ENCODE data around the gene TCEAL2.
"Not testable (repeated sequence)": the region's sequence is repeated elsewhere in the genome, so short reads cannot be mapped to it uniquely, and the experiment has no call there.

The TCEAL2 gene

GRCh38 chrX:102125436-102125835, at the start of gene TCEAL2:
Gene TCEAL2, plus strand, starts transcription at chrX:102125679. Its CDS starts 1,152 bp downstream, at chrX:102126831.
- in situ Hi-C loops (cut with HindIII; ENCODE audit: low pct_ligation_motif_present, low pct_unique_long_range_greater_than_20kb, low sequenced_read_pairs); DNase-seq: not testable (repeated sequence)

- in situ Hi-C loops (cut with HindIII; ENCODE audit: low pct_ligation_motif_present, low pct_unique_long_range_greater_than_20kb, low sequenced_read_pairs) = no loop called here
- DNase-seq = no peak
Observed at GRCh38 chrX:102077426-102077825, 48.1 kb upstream of the TCEAL2 start.

- in situ Hi-C loops (cut with HindIII; ENCODE audit: low pct_ligation_motif_present, low pct_unique_long_range_greater_than_20kb, low sequenced_read_pairs) = no loop called here
- DNase-seq = no peak
Observed at GRCh38 chrX:102085706-102086105, 39.8 kb upstream of the TCEAL2 start.

- in situ Hi-C loops (cut with HindIII; ENCODE audit: low pct_ligation_motif_present, low pct_unique_long_range_greater_than_20kb, low sequenced_read_pairs) = no loop called here
- no peak for DNase-seq
Observed at GRCh38 chrX:102113367-102113766, 12.1 kb upstream of the TCEAL2 start.

- in situ Hi-C loops (cut with HindIII; ENCODE audit: low pct_ligation_motif_present, low pct_unique_long_range_greater_than_20kb, low sequenced_read_pairs) = no loop called here
- no peak for DNase-seq
Observed at GRCh38 chrX:102115748-102116147, 9.7 kb upstream of the TCEAL2 start.

GRCh38 chrX:102125014-102125413, 465 bp upstream of the TCEAL2 start:
- DNase-seq; in situ Hi-C loops (cut with HindIII; ENCODE audit: low pct_ligation_motif_present, low pct_unique_long_range_greater_than_20kb, low sequenced_read_pairs): not testable (repeated sequence)

- in situ Hi-C loops (cut with HindIII; ENCODE audit: low pct_ligation_motif_present, low pct_unique_long_range_greater_than_20kb, low sequenced_read_pairs); DNase-seq: not testable (repeated sequence)
Observed at GRCh38 chrX:102126080-102126818, 770 bp downstream of the TCEAL2 start.

GRCh38 chrX:102126863-102127262, 1.4 kb downstream of the TCEAL2 start:
- in situ Hi-C loops (cut with HindIII; ENCODE audit: low pct_ligation_motif_present, low pct_unique_long_range_greater_than_20kb, low sequenced_read_pairs) = no loop called here
- no peak for DNase-seq

GRCh38 chrX:102129473-102129872, 4.0 kb downstream of the TCEAL2 start:
- peak; percentile 2 for DNase-seq
- in situ Hi-C loops (cut with HindIII; ENCODE audit: low pct_ligation_motif_present, low pct_unique_long_range_greater_than_20kb, low sequenced_read_pairs) = no loop called here

- in situ Hi-C loops (cut with HindIII; ENCODE audit: low pct_ligation_motif_present, low pct_unique_long_range_greater_than_20kb, low sequenced_read_pairs) = no loop called here
- no peak for DNase-seq
Observed at GRCh38 chrX:102138064-102138463, 12.6 kb downstream of the TCEAL2 start.

- DNase-seq; in situ Hi-C loops (cut with HindIII; ENCODE audit: low pct_ligation_motif_present, low pct_unique_long_range_greater_than_20kb, low sequenced_read_pairs): not testable (repeated sequence)
Observed at GRCh38 chrX:102140876-102141275, 15.4 kb downstream of the TCEAL2 start.

GRCh38 chrX:102141631-102142030, 16.2 kb downstream of the TCEAL2 start:
- in situ Hi-C loops (cut with HindIII; ENCODE audit: low pct_ligation_motif_present, low pct_unique_long_range_greater_than_20kb, low sequenced_read_pairs); DNase-seq: not testable (repeated sequence)

GRCh38 chrX:102142274-102142673, 16.8 kb downstream of the TCEAL2 start, which contains the start of gene TCEAL6:
Gene TCEAL6, minus strand, starts transcription at chrX:102142481.
- DNase-seq; in situ Hi-C loops (cut with HindIII; ENCODE audit: low pct_ligation_motif_present, low pct_unique_long_range_greater_than_20kb, low sequenced_read_pairs): not testable (repeated sequence)

GRCh38 chrX:102154218-102154860, 28.9 kb downstream of the TCEAL2 start:
- in situ Hi-C loops (cut with HindIII; ENCODE audit: low pct_ligation_motif_present, low pct_unique_long_range_greater_than_20kb, low sequenced_read_pairs) = no loop called here
- DNase-seq = no peak

GRCh38 chrX:102154900-102155805, 29.7 kb downstream of the TCEAL2 start:
- no peak for DNase-seq
- in situ Hi-C loops (cut with HindIII; ENCODE audit: low pct_ligation_motif_present, low pct_unique_long_range_greater_than_20kb, low sequenced_read_pairs) = no loop called here

GRCh38 chrX:102155806-102156179, 30.3 kb downstream of the TCEAL2 start, which contains the start of gene BEX5:
Gene BEX5, minus strand, starts transcription at chrX:102155977. Its CDS starts 1,712 bp downstream, at chrX:102154265.
- DNase-seq = peak; percentile 58
- in situ Hi-C loops (cut with HindIII; ENCODE audit: low pct_ligation_motif_present, low pct_unique_long_range_greater_than_20kb, low sequenced_read_pairs) = no loop called here
